Keratinocyte (primary cell): ENCODE results near the gene EYS. TPM values are rescaled to one million over a fixed set of nuclear protein-coding genes. Genes with fewer than 3 reads are reported as not detected.

Experiments used
- DNase-seq: peaks from one replicate; pipeline ENCODE4 v3.0.0-alpha.2; 2011; ENCODE audit warnings: low read depth, missing footprints, low spot score
- FAIRE-seq: peaks from 2 replicates; lab custom pipeline; 2011; peaks lifted over from hg19 to GRCh38; lab: Jason Lieb, UNC
- H2AFZ ChIP-seq: 2 replicates; pipeline ENCODE4 v1.6.0; 2012; ENCODE audit warnings: low read length, control low read depth, inconsistent platforms; ENCODE audit not compliant: control insufficient read depth
- H3K27ac ChIP-seq: 2 replicates; pipeline ENCODE4 v1.5.1; 2011; ENCODE audit warnings: low read length; ENCODE audit not compliant: control insufficient read depth, insufficient read depth
- H3K27me3 ChIP-seq: 3 replicates; pipeline ENCODE4 v1.6.0; 2011; ENCODE audit warnings: low read length; ENCODE audit not compliant: control insufficient read depth, insufficient read depth; ENCODE audit errors: extremely low read depth
- H3K36me3 ChIP-seq, 2 experiments: 2 replicates in 1 of 2; 3 replicates in 1 of 2; pipeline ENCODE4 v1.5.1; 2011; ENCODE audit warnings: low read length in 2 of 2, mild to moderate bottlenecking in 1 of 2; ENCODE audit not compliant: control insufficient read depth in 2 of 2, insufficient read depth in 2 of 2; ENCODE audit errors: extremely low read depth in 1 of 2
- H3K4me1 ChIP-seq: 3 replicates; pipeline ENCODE4 v1.5.1; 2011; ENCODE audit warnings: low read length; ENCODE audit not compliant: control insufficient read depth, insufficient read depth; ENCODE audit errors: extremely low read depth
- H3K4me2 ChIP-seq: 3 replicates; pipeline ENCODE4 v1.6.0; 2011; ENCODE audit warnings: low read depth, low read length; ENCODE audit not compliant: control insufficient read depth, insufficient read depth; ENCODE audit errors: extremely low read depth
- H3K4me3 ChIP-seq, 3 experiments: fragments of 200-600 bp in 1 of 3; sonication (generic) in 1 of 3; 2 replicates in 2 of 3; 3 replicates in 1 of 3; pipeline ENCODE4 v1.5.1; 2011 to 2016; ENCODE audit warnings: low read length in 3 of 3, mild to moderate bottlenecking in 3 of 3, control low read depth in 2 of 3, inconsistent platforms in 1 of 3, low read depth in 1 of 3, mixed read lengths in 1 of 3, mixed run types in 1 of 3, moderate library complexity in 1 of 3; ENCODE audit not compliant: control insufficient read depth in 2 of 3, insufficient read depth in 2 of 3; ENCODE audit errors: extremely low read depth in 1 of 3
- H3K79me2 ChIP-seq: 2 replicates; pipeline ENCODE4 v1.6.0; 2012; ENCODE audit warnings: low read length; ENCODE audit not compliant: control insufficient read depth, insufficient read depth
- H3K9ac ChIP-seq: 3 replicates; pipeline ENCODE4 v1.6.0; 2011; ENCODE audit warnings: low read length; ENCODE audit not compliant: control insufficient read depth, insufficient read depth; ENCODE audit errors: extremely low read depth
- H3K9me1 ChIP-seq: 3 replicates; pipeline ENCODE4 v1.6.0; 2011; ENCODE audit warnings: low read length; ENCODE audit not compliant: control insufficient read depth, insufficient read depth; ENCODE audit errors: extremely low read depth
- H3K9me3 ChIP-seq: 2 replicates; pipeline ENCODE4 v1.5.1; 2012; ENCODE audit warnings: low read depth, low read length; ENCODE audit not compliant: control insufficient read depth
- H4K20me1 ChIP-seq: 3 replicates; pipeline ENCODE4 v1.6.0; 2011; ENCODE audit warnings: low read length; ENCODE audit not compliant: control insufficient read depth, insufficient read depth; ENCODE audit errors: extremely low read depth
- EZH2 ChIP-seq: IDR thresholded peaks from one replicate; pipeline ENCODE4 v1.6.1; 2012; ENCODE audit warnings: inconsistent platforms, mild to moderate bottlenecking, low read length, moderate library complexity
- dilution Hi-C: fragments of 300-500 bp; cut with MboI; formaldehyde crosslinking; loops from one replicate; pipeline ENCODE4 v1.7.0; 2020; ENCODE audit warnings: low sequenced_read_pairs; ENCODE audit not compliant: extremely low pct_ligation_motif_present
- polyA plus RNA-seq, 5 experiments: library from polyadenylated mRNA; depleted of rRNA in 3 of 5; stranded (reverse) in 3 of 5; stranded (forward) in 1 of 5; unstranded in 1 of 5; fragments of >200 nt; gene quantifications; 1 replicate in 1 of 5; 2 replicates in 3 of 5; 3 replicates in 1 of 5; pipeline versions ENCODE4 v1.2.1 to v1.2.3, GENCODE V29; 2011 to 2012; ENCODE audit warnings: missing spikeins in 2 of 5, low read depth in 1 of 5, low replicate concordance in 1 of 5
- TF ChIP-seq, protein P1 (sequence below), 3 experiments: IDR thresholded peaks in 1 of 3; conservative IDR thresholded peaks in 1 of 3; optimal IDR thresholded peaks in 1 of 3; 2 replicates in 2 of 3; 3 replicates in 1 of 3; pipeline versions ENCODE3 to v1.5.1; 2011; ENCODE audit warnings: low read length in 3 of 3, mild to moderate bottlenecking in 3 of 3, moderate library complexity in 2 of 3, control low read depth in 1 of 3, inconsistent platforms in 1 of 3; ENCODE audit not compliant: insufficient read depth in 2 of 3; ENCODE audit errors: extremely low read depth in 1 of 3

EYS gene
- polyA plus RNA-seq, 1 donor (not counting 4 experiments of a cell fraction or from before 2014, with no cell fraction given), result 0.34 TPM

DNA sequence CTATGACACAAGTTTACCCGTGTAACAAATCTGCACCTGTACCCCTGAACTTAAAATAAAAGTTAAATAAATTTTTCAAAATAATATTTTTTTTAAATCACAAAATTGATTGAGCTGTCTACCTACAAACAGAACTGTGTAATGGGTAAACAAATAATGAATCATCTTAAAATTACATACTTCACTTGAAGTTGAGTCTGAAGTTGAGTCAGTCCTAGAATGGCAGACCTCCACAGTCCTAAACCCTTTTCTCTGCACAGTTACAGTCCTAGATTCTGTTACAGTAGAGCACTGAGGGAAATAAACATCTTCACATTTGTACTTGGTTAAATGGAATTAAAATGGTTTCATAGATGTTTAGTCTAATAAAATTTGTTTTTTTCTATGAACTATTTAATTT, 1190.6 kb downstream of the EYS start:
- peaks cover 4% of the 10 kb centered on the region for H3K4me1 ChIP-seq
- no peak overlapping the region for H2AFZ ChIP-seq
- H3K79me2 ChIP-seq, result no peaks in the 10 kb centered on the region
- no peak overlapping the region for H3K4me3 ChIP-seq
- dilution Hi-C loops, result no loop called here
- H3K27ac ChIP-seq, result no peak overlapping the region
- no peaks in the 10 kb centered on the region for H3K9me3 ChIP-seq
- FAIRE-seq (no peak), DNase-seq (no peak)
- no peaks in the 10 kb centered on the region for H3K27me3 ChIP-seq
- no peak overlapping the region for H3K4me2 ChIP-seq
- no peaks in the 10 kb centered on the region for H3K36me3 ChIP-seq
- no peaks in the 10 kb centered on the region for H4K20me1 ChIP-seq
- no peaks in the 10 kb centered on the region for H3K9me1 ChIP-seq
- no peak overlapping the region for H3K9ac ChIP-seq
- no peak for TF ChIP-seq EZH2
- TF ChIP-seq, protein P1, sequence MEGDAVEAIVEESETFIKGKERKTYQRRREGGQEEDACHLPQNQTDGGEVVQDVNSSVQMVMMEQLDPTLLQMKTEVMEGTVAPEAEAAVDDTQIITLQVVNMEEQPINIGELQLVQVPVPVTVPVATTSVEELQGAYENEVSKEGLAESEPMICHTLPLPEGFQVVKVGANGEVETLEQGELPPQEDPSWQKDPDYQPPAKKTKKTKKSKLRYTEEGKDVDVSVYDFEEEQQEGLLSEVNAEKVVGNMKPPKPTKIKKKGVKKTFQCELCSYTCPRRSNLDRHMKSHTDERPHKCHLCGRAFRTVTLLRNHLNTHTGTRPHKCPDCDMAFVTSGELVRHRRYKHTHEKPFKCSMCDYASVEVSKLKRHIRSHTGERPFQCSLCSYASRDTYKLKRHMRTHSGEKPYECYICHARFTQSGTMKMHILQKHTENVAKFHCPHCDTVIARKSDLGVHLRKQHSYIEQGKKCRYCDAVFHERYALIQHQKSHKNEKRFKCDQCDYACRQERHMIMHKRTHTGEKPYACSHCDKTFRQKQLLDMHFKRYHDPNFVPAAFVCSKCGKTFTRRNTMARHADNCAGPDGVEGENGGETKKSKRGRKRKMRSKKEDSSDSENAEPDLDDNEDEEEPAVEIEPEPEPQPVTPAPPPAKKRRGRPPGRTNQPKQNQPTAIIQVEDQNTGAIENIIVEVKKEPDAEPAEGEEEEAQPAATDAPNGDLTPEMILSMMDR (optimal IDR thresholded peaks at IDR 0.05 in 1 of 3, IDR thresholded peaks at IDR 0.05 in 1 of 3, conservative IDR thresholded peaks at IDR 0.05 in 1 of 3; ENCODE audit: extremely low read depth in 1 of 3, insufficient read depth in 2 of 3, low read length in 3 of 3), result no peak

DNA sequence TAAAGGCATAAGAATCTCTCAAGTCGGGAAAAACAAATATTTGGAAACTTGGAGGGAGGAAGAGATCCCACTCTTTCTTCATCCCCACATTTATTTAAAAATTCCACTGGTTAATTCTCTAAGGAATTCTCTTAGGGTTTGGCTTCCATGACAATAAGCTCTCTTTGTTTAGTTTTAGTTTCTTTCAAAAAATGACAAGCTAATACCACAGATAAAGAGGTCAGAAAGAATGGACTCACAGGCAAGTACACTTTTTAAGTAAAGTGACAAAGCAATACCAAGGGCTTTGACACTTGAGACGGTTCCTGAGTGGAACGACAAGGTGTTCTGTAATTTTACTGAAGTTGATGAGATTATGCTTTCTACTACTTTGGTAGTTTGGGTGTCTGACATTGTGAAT, 1199.4 kb downstream of the EYS start:
- Histone ChIP-seq H3K36me3 (no peaks in the 10 kb centered on the region), H2AFZ (no peak overlapping the region), H3K4me1 (no peaks in the 10 kb centered on the region), H4K20me1 (no peaks in the 10 kb centered on the region), H3K4me3 (no peak overlapping the region), H3K4me2 (no peak overlapping the region), H3K9me3 (no peaks in the 10 kb centered on the region), H3K9me1 (no peaks in the 10 kb centered on the region), H3K9ac (no peak overlapping the region), H3K79me2 (no peaks in the 10 kb centered on the region), H3K27ac (no peak overlapping the region), H3K27me3 (no peaks in the 10 kb centered on the region)
- dilution Hi-C loops, result no loop called here
- TF ChIP-seq EZH2, result no peak
- TF ChIP-seq, protein P1 (optimal IDR thresholded peaks at IDR 0.05 in 1 of 3, IDR thresholded peaks at IDR 0.05 in 1 of 3, conservative IDR thresholded peaks at IDR 0.05 in 1 of 3; ENCODE audit: extremely low read depth in 1 of 3, insufficient read depth in 2 of 3, low read length in 3 of 3), result no peak
- FAIRE-seq (no peak), DNase-seq (no peak)
